ENCODE results near the gene PSMD7.
A peak's percentile ranks its signal among the peaks of the same experiment; 100 is the strongest.
"Not testable (repeated sequence)": the region's sequence is repeated elsewhere in the genome, so short reads cannot be mapped to it uniquely, and the experiment has no call there.

The PSMD7 gene

GRCh38 chr16:74297145-74297665 lies 591 bp downstream of the PSMD7 start:
- FAIRE-seq = no peak

GRCh38 chr16:74298104-74298503 lies 1.5 kb downstream of the PSMD7 start:
- no peak for FAIRE-seq

- no peak for FAIRE-seq
These were observed 5.7 kb downstream of the PSMD7 start for GRCh38 chr16:74302341-74302740.

- FAIRE-seq = peak; percentile 56
These were observed 7.7 kb downstream of the PSMD7 start for GRCh38 chr16:74304164-74304834.

GRCh38 chr16:74304835-74305176 lies 8.2 kb downstream of the PSMD7 start:
- FAIRE-seq = no peak

- no peak for FAIRE-seq
These were observed 8.7 kb downstream of the PSMD7 start for GRCh38 chr16:74305281-74305680.

- FAIRE-seq = no peak
These were observed 9.6 kb downstream of the PSMD7 start for GRCh38 chr16:74305978-74306784.

GRCh38 chr16:74307383-74307782 lies 10.8 kb downstream of the PSMD7 start:
- FAIRE-seq = no peak

- FAIRE-seq = no peak
These were observed 13.5 kb downstream of the PSMD7 start for GRCh38 chr16:74309789-74310781.

- no peak for FAIRE-seq
These were observed 18.4 kb downstream of the PSMD7 start for GRCh38 chr16:74315059-74315458.

GRCh38 chr16:74320707-74321106 lies 24.1 kb downstream of the PSMD7 start:
- no peak for FAIRE-seq

- FAIRE-seq = no peak
These were observed 24.7 kb downstream of the PSMD7 start for GRCh38 chr16:74321356-74321755.

GRCh38 chr16:74322301-74322710 lies 25.7 kb downstream of the PSMD7 start:
- no peak for FAIRE-seq

- FAIRE-seq = not testable (repeated sequence)
These were observed 28.2 kb downstream of the PSMD7 start for GRCh38 chr16:74324777-74325176.

- no peak for FAIRE-seq
These were observed 29.0 kb downstream of the PSMD7 start for GRCh38 chr16:74325641-74326040.

- not testable (repeated sequence) for FAIRE-seq
These were observed 31.7 kb downstream of the PSMD7 start for GRCh38 chr16:74328346-74328745.

- FAIRE-seq = not testable (repeated sequence)
These were observed 35.9 kb downstream of the PSMD7 start for GRCh38 chr16:74332469-74332868.

- not testable (repeated sequence) for FAIRE-seq
These were observed 40.9 kb downstream of the PSMD7 start for GRCh38 chr16:74337506-74337905.

GRCh38 chr16:74339226-74339625 lies 42.6 kb downstream of the PSMD7 start:
- not testable (repeated sequence) for FAIRE-seq

- not testable (repeated sequence) for FAIRE-seq
These were observed 56.4 kb downstream of the PSMD7 start for GRCh38 chr16:74353038-74353437.
